Lower leg skin (tissue), 3 donors: ENCODE measurements around the gene EBF3.

ENCODE experiments used
- CTCF ChIP-seq, 3 donors: fragments of 450-650 bp; IDR thresholded peaks; one replicate each; pipeline ENCODE4 v1.5.1; 2016; ENCODE audit warnings: antibody characterized with exemption in 3 of 3, mild to moderate bottlenecking in 3 of 3, moderate library complexity in 2 of 3
- POLR2A ChIP-seq, 2 donors: fragments of 450-650 bp; IDR thresholded peaks; one replicate each; pipeline ENCODE4 v1.6.1; 2016 to 2017; ENCODE audit warnings: antibody characterized with exemption in 2 of 2, mild to moderate bottlenecking in 1 of 2, moderate library complexity in 1 of 2

GRCh38 chr10:129839285-129840195 lies 124.5 kb downstream of the EBF3 start:
- TF ChIP-seq CTCF (IDR thresholded peaks at IDR 0.05) = no peak
- no peak for TF ChIP-seq POLR2A (IDR thresholded peaks at IDR 0.05)
